Keratinocyte (primary cell): ENCODE measurements around the gene AXIN2.

Experiments
- EZH2 ChIP-seq: IDR thresholded peaks from one replicate; pipeline ENCODE4 v1.6.1; 2012; ENCODE audit warnings: inconsistent platforms, mild to moderate bottlenecking, low read length, moderate library complexity
- TF ChIP-seq, protein P1 (sequence below), 3 experiments: IDR thresholded peaks in 1 of 3; conservative IDR thresholded peaks in 1 of 3; optimal IDR thresholded peaks in 1 of 3; 2 replicates in 2 of 3; 3 replicates in 1 of 3; pipeline versions ENCODE3 to v1.5.1; 2011; ENCODE audit warnings: low read length in 3 of 3, mild to moderate bottlenecking in 3 of 3, moderate library complexity in 2 of 3, control low read depth in 1 of 3, inconsistent platforms in 1 of 3; ENCODE audit not compliant: insufficient read depth in 2 of 3; ENCODE audit errors: extremely low read depth in 1 of 3

DNA sequence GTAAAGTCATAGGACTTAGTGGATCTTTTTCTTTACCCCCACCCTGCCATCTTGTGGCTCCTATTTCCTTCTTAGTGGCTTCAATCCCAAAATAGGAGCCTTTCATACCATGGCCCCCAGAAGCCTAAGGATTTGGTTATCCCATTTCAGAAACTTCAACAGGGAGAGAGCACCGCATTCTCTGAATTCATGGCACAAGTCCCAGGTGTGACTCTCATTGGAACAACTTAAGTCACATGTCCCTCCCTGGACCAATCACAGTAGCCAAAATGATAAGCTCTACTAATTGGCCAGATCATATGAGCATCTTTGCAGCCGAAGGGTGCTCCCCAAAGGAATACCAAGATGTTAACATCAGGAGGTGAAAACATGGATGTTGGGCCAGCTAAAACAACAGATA is 43.2 kb downstream of the AXIN2 start:
- TF ChIP-seq, protein P1, sequence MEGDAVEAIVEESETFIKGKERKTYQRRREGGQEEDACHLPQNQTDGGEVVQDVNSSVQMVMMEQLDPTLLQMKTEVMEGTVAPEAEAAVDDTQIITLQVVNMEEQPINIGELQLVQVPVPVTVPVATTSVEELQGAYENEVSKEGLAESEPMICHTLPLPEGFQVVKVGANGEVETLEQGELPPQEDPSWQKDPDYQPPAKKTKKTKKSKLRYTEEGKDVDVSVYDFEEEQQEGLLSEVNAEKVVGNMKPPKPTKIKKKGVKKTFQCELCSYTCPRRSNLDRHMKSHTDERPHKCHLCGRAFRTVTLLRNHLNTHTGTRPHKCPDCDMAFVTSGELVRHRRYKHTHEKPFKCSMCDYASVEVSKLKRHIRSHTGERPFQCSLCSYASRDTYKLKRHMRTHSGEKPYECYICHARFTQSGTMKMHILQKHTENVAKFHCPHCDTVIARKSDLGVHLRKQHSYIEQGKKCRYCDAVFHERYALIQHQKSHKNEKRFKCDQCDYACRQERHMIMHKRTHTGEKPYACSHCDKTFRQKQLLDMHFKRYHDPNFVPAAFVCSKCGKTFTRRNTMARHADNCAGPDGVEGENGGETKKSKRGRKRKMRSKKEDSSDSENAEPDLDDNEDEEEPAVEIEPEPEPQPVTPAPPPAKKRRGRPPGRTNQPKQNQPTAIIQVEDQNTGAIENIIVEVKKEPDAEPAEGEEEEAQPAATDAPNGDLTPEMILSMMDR (optimal IDR thresholded peaks at IDR 0.05 in 1 of 3, IDR thresholded peaks at IDR 0.05 in 1 of 3, conservative IDR thresholded peaks at IDR 0.05 in 1 of 3; ENCODE audit: extremely low read depth in 1 of 3, insufficient read depth in 2 of 3, low read length in 3 of 3), result no peak
- no peak for TF ChIP-seq EZH2
